GM12878 (cell line): ENCODE results near the gene C5. TPM values are rescaled to one million over a fixed set of nuclear protein-coding genes. Genes with fewer than 3 reads are reported as not detected.

Experiments used
- CHD2 ChIP-seq: IDR thresholded peaks from 2 replicates; pipeline ENCODE4 v1.6.1; 2011; ENCODE audit warnings: low read depth, low read length, improper control_type of control experiment, borderline replicate concordance
- CREB1 ChIP-seq: IDR thresholded peaks from 2 replicates; pipeline ENCODE4 v1.6.1; 2012; ENCODE audit warnings: low read depth, mild to moderate bottlenecking, inconsistent platforms
- ESRRA ChIP-seq: IDR thresholded peaks from 2 replicates; pipeline ENCODE4 v1.6.1; 2012; ENCODE audit warnings: mild to moderate bottlenecking, low read length, improper control_type of control experiment
- HDAC2 ChIP-seq: fragments of 200-600 bp; sonication (generic); IDR thresholded peaks from 2 replicates; pipeline ENCODE4 v1.6.1; 2017
- HDAC6 ChIP-seq: fragments of 200-600 bp; sonication (generic); IDR thresholded peaks from one replicate; pipeline ENCODE4 v1.8.0; 2017; ENCODE audit warnings: antibody characterized with exemption; ENCODE audit not compliant: unreplicated experiment
- IKZF1 ChIP-seq: fragments of 450-650 bp; conservative IDR thresholded peaks from 2 replicates; pipeline ENCODE4 v1.6.1; 2017; ENCODE audit warnings: antibody characterized with exemption, mild to moderate bottlenecking
- LARP7 ChIP-seq: fragments of 450-650 bp; IDR thresholded peaks from 2 replicates; pipeline ENCODE4 v1.6.1; 2017; ENCODE audit warnings: mild to moderate bottlenecking
- MAX ChIP-seq: IDR thresholded peaks from 2 replicates; pipeline ENCODE4 v1.6.1; 2012; ENCODE audit warnings: low read depth, low read length, improper control_type of control experiment
- MEF2B ChIP-seq: fragments of 450-650 bp; IDR thresholded peaks from 2 replicates; pipeline ENCODE4 v1.6.1; 2018; ENCODE audit warnings: mild to moderate bottlenecking, moderate library complexity; ENCODE audit not compliant: partially characterized antibody, poor library complexity, severe bottlenecking
- MTA3 ChIP-seq: IDR thresholded peaks from 2 replicates; pipeline ENCODE4 v1.6.1; 2012; ENCODE audit warnings: low read length, inconsistent platforms, borderline replicate concordance
- NBN ChIP-seq: fragments of 450-650 bp; IDR thresholded peaks from 2 replicates; pipeline ENCODE4 v1.6.1; 2016
- NFXL1 ChIP-seq: fragments of 450-650 bp; IDR thresholded peaks from 2 replicates; pipeline ENCODE4 v1.6.1; 2017; ENCODE audit warnings: antibody characterized with exemption, mild to moderate bottlenecking, borderline replicate concordance
- NR2C2 ChIP-seq: IDR thresholded peaks from 2 replicates; pipeline ENCODE4 v1.6.1; 2011; ENCODE audit warnings: borderline replicate concordance, low read depth; ENCODE audit not compliant: control insufficient read depth, insufficient read length
- RCOR1 ChIP-seq: conservative IDR thresholded peaks from 2 replicates; pipeline ENCODE4 v1.6.1; 2012; ENCODE audit warnings: low read depth, low read length, improper control_type of control experiment
- RUNX3 ChIP-seq: IDR thresholded peaks from 2 replicates; pipeline ENCODE4 v1.6.1; 2012; ENCODE audit warnings: low read length, inconsistent platforms
- SIX5 ChIP-seq: IDR thresholded peaks from 2 replicates; pipeline ENCODE4 v1.6.1; 2011; ENCODE audit warnings: mild to moderate bottlenecking, low read depth, low read length, moderate library complexity; ENCODE audit not compliant: severe bottlenecking
- SPI1 ChIP-seq: IDR thresholded peaks from 2 replicates; pipeline ENCODE4 v1.6.1; 2011; ENCODE audit warnings: low read depth, mild to moderate bottlenecking, low read length, moderate library complexity, borderline replicate concordance; ENCODE audit not compliant: insufficient read depth
- TCF12 ChIP-seq: IDR thresholded peaks from 2 replicates; pipeline ENCODE4 v1.6.1; 2011; ENCODE audit warnings: low read depth, mild to moderate bottlenecking, low read length
- USF1 ChIP-seq: IDR thresholded peaks from 2 replicates; pipeline ENCODE4 v1.6.1; 2011; ENCODE audit warnings: borderline replicate concordance, low read depth, mild to moderate bottlenecking, moderate library complexity, mixed read lengths, low read length; ENCODE audit not compliant: insufficient read depth; ENCODE audit errors: extremely low read length
- ZBTB33 ChIP-seq: fragments of 450-650 bp; IDR thresholded peaks from 2 replicates; pipeline ENCODE4 v1.6.1; 2017; ENCODE audit warnings: mild to moderate bottlenecking
- ZNF592 ChIP-seq: fragments of 450-650 bp; IDR thresholded peaks from 2 replicates; pipeline ENCODE4 v1.6.1; 2017; ENCODE audit warnings: mild to moderate bottlenecking, moderate library complexity
- ZZZ3 ChIP-seq: IDR thresholded peaks from 2 replicates; pipeline ENCODE4 v1.6.1; 2011; ENCODE audit warnings: low read depth; ENCODE audit not compliant: control insufficient read depth, insufficient read length
- polyA plus RNA-seq, 11 experiments: library from polyadenylated mRNA; depleted of rRNA in 4 of 11; unstranded in 6 of 11; stranded (reverse) in 5 of 11; fragments of >200 nt; fragmentation: Nextera tagmentation in 4 of 11; fragmentation: Illumina TruSeq in 1 of 11; extraction: Ambion mirVana in 4 of 11; extraction: Trizol in 1 of 11; gene quantifications; 1 replicate in 1 of 11; 2 replicates in 10 of 11; pipeline versions ENCODE4 v1.2.1 to v1.2.3, GENCODE V29; 2011 to 2016; ENCODE audit warnings: inconsistent platforms in 2 of 11, missing spikeins in 2 of 11, low read depth in 1 of 11
- total RNA-seq, 4 experiments: library from RNA; depleted of rRNA in 3 of 4; stranded (reverse); fragments of >200 nt in 3 of 4; fragmentation: Illumina TruSeq in 1 of 4; extraction: Trizol in 1 of 4; gene quantifications; 2 replicates each; pipeline versions ENCODE4 v1.2.1 to v1.2.3, GENCODE V29; 2013 to 2021

C5 gene
- total and polyA plus RNA-seq, 10 of the 15 experiments (the other 5 are each of a cell fraction or from before 2014, with no cell fraction given): 0.39 to 2.2 (median 1.2) TPM

- TF ChIP-seq NFXL1 (peak; percentile 93; the same call in 1 of the 2 replicates), TCF12 (no peak), RCOR1 (no peak), SIX5 (no peak), LARP7 (no peak), NR2C2 (no peak), CREB1 (no peak), ZZZ3 (no peak), MTA3 (0 out of 2 replicates have a peak, but pooled peaks have one; percentile 44), CHD2 (0 out of 2 replicates have a peak, but pooled peaks have one; percentile 12), ZNF592 (no peak), ZBTB33 (no peak), USF1 (no peak), RUNX3 (peak; percentile 5; the same call in 1 of the 2 replicates), MEF2B (no peak), MAX (no peak), SPI1 (peak; percentile 31; the same call in 1 of the 2 replicates), NBN (peak; percentile 38), HDAC2 (peak; percentile 57; the same call in 1 of the 2 replicates), HDAC6 (no peak), ESRRA (no peak), IKZF1 (no peak)
Measured at GRCh38 chr9:121075251-121076036, 25.4 kb upstream of the C5 start (continued).
